ENCODE data around the gene DTYMK. TPM values are rescaled to one million over a fixed set of nuclear protein-coding genes. Genes with fewer than 3 reads are reported as not detected.
A peak's percentile ranks its signal among the peaks of the same experiment; 100 is the strongest.

Gene DTYMK
- total RNA-seq, 4 donors from 2014 or later, result 14.2 to 23.9 (median 19.2) TPM

GRCh38 chr2:241726459-241726858 lies 39.8 kb upstream of the DTYMK start:
- no peak for DNase-seq
- Histone ChIP-seq H3K36me3 (peaks cover 0 to 31% (median 0%) of the 10 kb centered on the region in 3 donors), H3K4me3 (no peak overlapping the region), H3K9me3 (no peaks in the 10 kb centered on the region), H3K27ac (no peak overlapping the region), H3K4me1 (no peaks in the 10 kb centered on the region), H3K27me3 (no peaks in the 10 kb centered on the region)
- TF ChIP-seq, protein P1, sequence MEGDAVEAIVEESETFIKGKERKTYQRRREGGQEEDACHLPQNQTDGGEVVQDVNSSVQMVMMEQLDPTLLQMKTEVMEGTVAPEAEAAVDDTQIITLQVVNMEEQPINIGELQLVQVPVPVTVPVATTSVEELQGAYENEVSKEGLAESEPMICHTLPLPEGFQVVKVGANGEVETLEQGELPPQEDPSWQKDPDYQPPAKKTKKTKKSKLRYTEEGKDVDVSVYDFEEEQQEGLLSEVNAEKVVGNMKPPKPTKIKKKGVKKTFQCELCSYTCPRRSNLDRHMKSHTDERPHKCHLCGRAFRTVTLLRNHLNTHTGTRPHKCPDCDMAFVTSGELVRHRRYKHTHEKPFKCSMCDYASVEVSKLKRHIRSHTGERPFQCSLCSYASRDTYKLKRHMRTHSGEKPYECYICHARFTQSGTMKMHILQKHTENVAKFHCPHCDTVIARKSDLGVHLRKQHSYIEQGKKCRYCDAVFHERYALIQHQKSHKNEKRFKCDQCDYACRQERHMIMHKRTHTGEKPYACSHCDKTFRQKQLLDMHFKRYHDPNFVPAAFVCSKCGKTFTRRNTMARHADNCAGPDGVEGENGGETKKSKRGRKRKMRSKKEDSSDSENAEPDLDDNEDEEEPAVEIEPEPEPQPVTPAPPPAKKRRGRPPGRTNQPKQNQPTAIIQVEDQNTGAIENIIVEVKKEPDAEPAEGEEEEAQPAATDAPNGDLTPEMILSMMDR (IDR thresholded peaks at IDR 0.05), result no peak
- no peak for TF ChIP-seq POLR2A (IDR thresholded peaks at IDR 0.05)

- DNase-seq, result no peak
- Histone ChIP-seq H3K9me3 (no peaks in the 10 kb centered on the region), H3K4me1 (no peaks in the 10 kb centered on the region), H3K27ac (no peak overlapping the region), H3K27me3 (no peaks in the 10 kb centered on the region), H3K4me3 (no peak overlapping the region), H3K36me3 (peaks cover 0 to 43% (median 0%) of the 10 kb centered on the region in 3 donors)
- TF ChIP-seq, protein P1 (IDR thresholded peaks at IDR 0.05), result no peak
Observed at GRCh38 chr2:241724975-241725870, 38.6 kb upstream of the DTYMK start.

DNA sequence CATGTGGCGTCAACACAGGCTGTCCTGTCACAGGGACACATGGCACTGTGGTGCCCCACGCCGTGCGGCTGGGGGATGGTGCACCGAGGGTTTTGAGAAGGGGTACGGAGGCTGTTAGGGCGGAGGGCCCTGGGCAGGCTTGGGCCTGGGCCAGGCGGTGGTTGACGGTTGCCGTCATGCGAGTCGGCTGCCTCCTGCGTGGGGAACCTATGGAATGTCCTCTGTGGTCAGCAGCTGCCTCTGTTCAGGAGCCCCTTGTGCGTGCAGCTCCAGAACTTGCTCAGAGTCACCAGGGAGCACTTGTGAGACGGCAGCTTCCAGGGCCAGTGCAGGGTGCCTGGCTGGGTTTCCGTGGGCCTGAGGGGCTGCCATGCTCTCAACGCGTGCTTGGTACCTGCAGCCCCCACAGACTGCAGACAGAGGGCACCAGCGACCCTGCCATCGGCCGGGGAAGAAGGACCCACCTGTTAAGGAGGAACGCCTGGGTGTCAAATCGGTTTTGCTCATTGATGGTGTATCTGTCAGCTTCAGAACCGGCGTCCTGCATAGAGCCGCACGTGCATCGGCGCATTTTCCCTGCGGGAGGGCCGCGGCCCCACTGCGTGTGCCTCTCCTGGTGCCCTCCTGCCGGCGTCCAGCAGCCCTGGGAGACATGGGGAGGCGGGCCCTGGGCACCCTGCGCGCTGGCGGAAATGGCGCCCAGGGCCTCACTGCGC lies 37.8 kb upstream of the DTYMK start:
- Histone ChIP-seq H3K4me1 (no peaks in the 10 kb centered on the region), H3K27me3 (no peaks in the 10 kb centered on the region), H3K4me3 (no peak overlapping the region), H3K36me3 (peaks cover 0 to 51% (median 0%) of the 10 kb centered on the region in 3 donors), H3K27ac (no peak overlapping the region), H3K9me3 (no peaks in the 10 kb centered on the region)
- no peak for DNase-seq
- TF ChIP-seq POLR2A (IDR thresholded peaks at IDR 0.05), result no peak
- TF ChIP-seq, protein P1 (IDR thresholded peaks at IDR 0.05), result peak in 1 of 6 experiments; percentile 13

GRCh38 chr2:241722896-241723454 lies 36.4 kb upstream of the DTYMK start:
- H3K27me3 ChIP-seq, result no peaks in the 10 kb centered on the region
- no peak for DNase-seq
- TF ChIP-seq POLR2A (IDR thresholded peaks at IDR 0.05), result no peak
- TF ChIP-seq, protein P1 (IDR thresholded peaks at IDR 0.05), result no peak
- no peaks in the 10 kb centered on the region for H3K9me3 ChIP-seq
- peaks cover 0 to 62% (median 0%) of the 10 kb centered on the region in 3 donors for H3K36me3 ChIP-seq
- no peaks in the 10 kb centered on the region for H3K4me1 ChIP-seq
- no peak overlapping the region for H3K4me3 ChIP-seq
- no peak overlapping the region for H3K27ac ChIP-seq

DNA sequence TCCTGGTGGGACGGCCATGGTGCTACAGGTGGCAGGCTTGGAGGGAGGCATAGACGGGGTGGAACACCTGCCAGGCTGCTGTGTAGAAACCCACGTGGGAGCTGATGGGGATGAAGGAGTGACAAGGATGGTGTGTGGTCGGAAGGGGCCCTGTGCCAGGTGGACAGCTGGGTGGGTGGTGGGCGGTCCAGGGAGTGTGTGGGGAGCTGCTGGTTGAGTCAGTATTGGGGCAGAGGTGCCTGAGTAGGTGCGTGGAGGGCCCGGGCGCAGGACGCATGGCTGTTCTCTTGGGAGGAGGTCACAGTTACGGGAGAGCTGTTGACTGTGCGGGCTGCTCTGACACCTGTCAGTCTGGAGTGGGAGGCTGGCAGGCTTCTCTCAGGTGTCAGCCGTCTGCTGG lies 35.2 kb upstream of the DTYMK start:
- Histone ChIP-seq H3K4me1 (no peaks in the 10 kb centered on the region), H3K9me3 (no peaks in the 10 kb centered on the region), H3K27me3 (no peaks in the 10 kb centered on the region), H3K36me3 (peaks cover 0 to 68% (median 0%) of the 10 kb centered on the region in 3 donors), H3K27ac (no peak overlapping the region), H3K4me3 (no peak overlapping the region)
- DNase-seq, result no peak
- TF ChIP-seq POLR2A (IDR thresholded peaks at IDR 0.05), result no peak
- TF ChIP-seq, protein P1 (IDR thresholded peaks at IDR 0.05), result no peak
